PC-9 (cell line): ENCODE data around the gene SOCS2. TPM values are rescaled to one million over a fixed set of nuclear protein-coding genes. Genes with fewer than 3 reads are reported as not detected.

Source experiments
- BruUV-seq: library from RNA; stranded (reverse); fragments of 400-500 nt; replicated peaks from 2 replicates; lab custom pipeline; 2021; lab: Mats Ljungman, UMichigan
- CTCF ChIA-PET: fragments of 300-600 bp; sonication (Branson Sonifier 250); formaldehyde crosslinking; loops from one replicate; lab custom pipeline; 2022; ENCODE audit warnings: antibody characterized with exemption; lab: Charles Lee
- POLR2A ChIA-PET: fragments of 300-600 bp; sonication (Branson Sonifier 250); formaldehyde crosslinking; loops from one replicate; lab custom pipeline; 2022; ENCODE audit warnings: antibody characterized with exemption; ENCODE audit not compliant: unreplicated experiment; lab: Charles Lee
- DNase-seq, 2 experiments: peaks; one replicate each; pipeline versions ENCODE4 v3.0.0 to v3.0.0-alpha.2; 2015 to 2022; ENCODE audit warnings: mixed read lengths in 1 of 2
- H2AFZ ChIP-seq: fragments of 200-600 bp; sonication (generic); 2 replicates; pipeline ENCODE4 v1.8.1; 2017; ENCODE audit warnings: antibody characterized with exemption
- H3F3A ChIP-seq: fragments of 200-600 bp; sonication (generic); 2 replicates; pipeline ENCODE4 v1.8.1; 2017; ENCODE audit warnings: antibody characterized with exemption, mild to moderate bottlenecking, low read depth; ENCODE audit not compliant: insufficient read depth
- H3K27ac ChIP-seq: fragments of 200-600 bp; sonication (generic); 2 replicates; pipeline ENCODE4 v1.6.1; 2016; ENCODE audit warnings: mixed run types
- H3K27me3 ChIP-seq: fragments of 200-600 bp; sonication (generic); 2 replicates; pipeline ENCODE4 v1.6.1; 2016; ENCODE audit warnings: low read depth, mixed run types; ENCODE audit not compliant: insufficient read depth
- H3K36me3 ChIP-seq: fragments of 200-600 bp; sonication (generic); 2 replicates; pipeline ENCODE4 v1.6.1; 2016; ENCODE audit warnings: low read depth, mixed run types
- H3K4me1 ChIP-seq: fragments of 200-600 bp; sonication (generic); replicated peaks from 2 replicates; pipeline ENCODE4 v1.6.1; 2016; ENCODE audit warnings: mixed run types; ENCODE audit not compliant: insufficient read depth
- H3K4me2 ChIP-seq: fragments of 200-600 bp; sonication (generic); 2 replicates; pipeline ENCODE4 v1.6.1; 2017; ENCODE audit warnings: mixed run types
- H3K4me3 ChIP-seq: fragments of 200-600 bp; sonication (generic); 2 replicates; pipeline ENCODE4 v1.6.1; 2016; ENCODE audit warnings: mixed run types
- H3K79me2 ChIP-seq: fragments of 200-600 bp; sonication (generic); 2 replicates; pipeline ENCODE4 v1.6.1; 2017; ENCODE audit warnings: low read depth, mixed run types
- H3K9me2 ChIP-seq: fragments of 200-600 bp; sonication (generic); 2 replicates; pipeline ENCODE4 v1.8.1; 2017; ENCODE audit warnings: mild to moderate bottlenecking; ENCODE audit not compliant: insufficient read depth
- H3K9me3 ChIP-seq: fragments of 200-600 bp; sonication (generic); 2 replicates; pipeline ENCODE4 v1.8.1; 2016; ENCODE audit warnings: low read depth; ENCODE audit not compliant: insufficient read depth
- H4K20me1 ChIP-seq: fragments of 200-600 bp; sonication (generic); 2 replicates; pipeline ENCODE4 v1.8.1; 2017; ENCODE audit not compliant: insufficient read depth
- CTCF ChIP-seq: fragments of 200-600 bp; sonication (generic); conservative IDR thresholded peaks from 2 replicates; pipeline ENCODE4 v1.6.1; 2017; ENCODE audit warnings: mixed run types, antibody characterized with exemption, mild to moderate bottlenecking, moderate library complexity
- EZH2 ChIP-seq: fragments of 200-600 bp; sonication (generic); IDR thresholded peaks from 2 replicates; pipeline ENCODE4 v1.8.0; 2017; ENCODE audit warnings: antibody characterized with exemption, low read depth
- intact Hi-C: fragments of 100-400 bp; cut with micrococcal nuclease; formaldehyde crosslinking; loops from one replicate; pipeline ENCODE4 v1.10.0; 2022; ENCODE audit not compliant: unreplicated experiment
- total RNA-seq: library from RNA; stranded (reverse); gene quantifications from 2 replicates; pipeline ENCODE4 v1.2.3, GENCODE V29; 2021

SOCS2 gene
- total RNA-seq, 1 experiment from 2014 or later: 9.2 TPM

DNA sequence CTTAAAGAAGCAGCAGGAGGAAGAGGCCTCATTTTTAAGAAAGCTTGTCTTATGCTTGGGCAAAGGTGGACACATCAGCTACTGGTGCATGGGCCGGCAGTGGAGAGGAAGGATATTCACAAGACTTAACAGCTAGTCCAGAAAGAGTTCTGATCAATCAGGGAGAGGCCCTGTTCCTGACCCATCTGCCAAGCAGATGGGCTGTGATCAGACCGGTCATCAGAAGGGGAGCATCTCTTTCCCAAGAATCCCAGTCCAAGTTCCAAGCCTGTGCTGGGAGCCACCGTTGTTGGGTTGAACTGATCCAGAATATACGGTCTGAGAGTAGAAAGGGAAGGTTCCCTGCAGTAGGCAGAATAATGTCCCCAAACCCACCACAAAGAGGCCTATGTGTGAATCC, 32.7 kb upstream of the SOCS2 start:
- Histone ChIP-seq H3K79me2 (no peaks in the 10 kb centered on the region), H4K20me1 (no peaks in the 10 kb centered on the region), H3K27ac (no peak overlapping the region), H3K36me3 (no peaks in the 10 kb centered on the region), H3K4me3 (no peak overlapping the region), H2AFZ (no peak overlapping the region), H3K9me2 (no peaks in the 10 kb centered on the region; the same call in 1 of the 2 replicates), H3F3A (no peaks in the 10 kb centered on the region), H3K4me2 (no peak overlapping the region), H3K27me3 (no peaks in the 10 kb centered on the region), H3K9me3 (no peaks in the 10 kb centered on the region), H3K4me1 (no peaks in the 10 kb centered on the region)
- ChIA-PET CTCF (no interaction called here), POLR2A (no interaction called here)
- no TSS peak for BruUV-seq
- DNase-seq: no peak
- TF ChIP-seq EZH2 (no peak), CTCF (no peak)
- intact Hi-C loops: no loop called here

DNA sequence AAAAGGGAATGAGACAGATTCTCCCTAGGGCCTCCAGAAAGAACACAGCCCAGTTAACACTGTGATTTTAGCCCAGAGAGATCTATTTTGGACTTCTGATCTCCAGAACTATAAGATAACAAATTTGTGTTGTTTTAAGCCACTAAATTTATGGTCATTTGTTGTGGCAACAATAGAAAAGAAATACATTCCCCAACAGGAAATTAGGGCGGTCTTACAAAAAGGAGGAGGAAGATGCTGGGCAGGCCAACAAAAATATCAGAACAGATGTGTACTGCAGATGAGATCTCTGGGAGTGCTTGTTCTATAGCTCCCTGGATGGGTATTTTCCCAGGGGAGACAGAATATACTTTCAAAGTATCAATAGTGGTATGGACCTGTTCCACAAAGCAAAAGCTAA, 32.0 kb upstream of the SOCS2 start:
- ChIA-PET CTCF (no interaction called here), POLR2A (no interaction called here)
- Histone ChIP-seq H3F3A (no peaks in the 10 kb centered on the region), H3K9me2 (no peaks in the 10 kb centered on the region; the same call in 1 of the 2 replicates), H2AFZ (no peak overlapping the region), H3K4me1 (no peaks in the 10 kb centered on the region), H4K20me1 (no peaks in the 10 kb centered on the region), H3K27ac (no peak overlapping the region), H3K4me3 (no peak overlapping the region), H3K36me3 (no peaks in the 10 kb centered on the region), H3K79me2 (no peaks in the 10 kb centered on the region), H3K27me3 (no peaks in the 10 kb centered on the region), H3K9me3 (no peaks in the 10 kb centered on the region), H3K4me2 (no peak overlapping the region)
- TF ChIP-seq EZH2: no peak
- no peak for TF ChIP-seq CTCF
- intact Hi-C loops: no loop called here
- BruUV-seq: no TSS peak
- no peak for DNase-seq

- Histone ChIP-seq H3K9me3 (no peaks in the 10 kb centered on the region), H2AFZ (no peak overlapping the region), H4K20me1 (no peaks in the 10 kb centered on the region), H3K27ac (no peak overlapping the region), H3K4me3 (no peak overlapping the region), H3K79me2 (no peaks in the 10 kb centered on the region), H3K4me2 (no peak overlapping the region), H3K4me1 (no peaks in the 10 kb centered on the region), H3K36me3 (no peaks in the 10 kb centered on the region), H3K9me2 (no peaks in the 10 kb centered on the region; the same call in 1 of the 2 replicates), H3K27me3 (no peaks in the 10 kb centered on the region), H3F3A (no peaks in the 10 kb centered on the region)
- no peak for TF ChIP-seq CTCF
- TF ChIP-seq EZH2: no peak
- DNase-seq: no peak
- ChIA-PET POLR2A (no interaction called here), CTCF (no interaction called here)
- intact Hi-C loops: no loop called here
- BruUV-seq: no TSS peak
These were observed 30.8 kb upstream of the SOCS2 start for GRCh38 chr12:93541578-93542225.
